Neural cell (in vitro differentiated cells): ENCODE results near the gene OR2V1. TPM values are rescaled to one million over a fixed set of nuclear protein-coding genes. Genes with fewer than 3 reads are reported as not detected.

Experiments used
- H2AFZ ChIP-seq: fragments of 200-600, 300-800 bp; sonication (generic), shearing (Covaris generic); 2 replicates; pipeline ENCODE4 v1.6.0; 2014; ENCODE audit warnings: low read depth, mild to moderate bottlenecking, antibody characterized with exemption, low read length, moderate library complexity
- H3F3A ChIP-seq: fragments of 200-600 bp; shearing (Covaris generic); 2 replicates; pipeline ENCODE4 v1.6.1; 2016; ENCODE audit warnings: mild to moderate bottlenecking, moderate library complexity, mixed read lengths, antibody characterized with exemption, low read length; ENCODE audit not compliant: insufficient read depth, poor library complexity, severe bottlenecking
- H3K27ac ChIP-seq: fragments of 200-600, 300-800 bp; sonication (generic), shearing (Covaris generic); 2 replicates; pipeline ENCODE4 v1.5.1; 2014; ENCODE audit warnings: mild to moderate bottlenecking, low read length, moderate library complexity
- H3K27me3 ChIP-seq: fragments of 300-800, 200-600 bp; sonication (generic), shearing (Covaris generic); 2 replicates; pipeline ENCODE4 v1.6.0; 2014; ENCODE audit warnings: mild to moderate bottlenecking, low read depth, low read length, moderate library complexity; ENCODE audit not compliant: insufficient read depth
- H3K36me3 ChIP-seq: fragments of 300-800, 200-600 bp; sonication (generic), shearing (Covaris generic); 2 replicates; pipeline ENCODE4 v1.5.1; 2014; ENCODE audit warnings: mild to moderate bottlenecking, antibody characterized with exemption, low read length, moderate library complexity; ENCODE audit not compliant: insufficient read depth
- H3K4me2 ChIP-seq: fragments of 300-800, 200-600 bp; sonication (generic), shearing (Covaris generic); 2 replicates; pipeline ENCODE4 v1.6.0; 2014; ENCODE audit warnings: mild to moderate bottlenecking, low read length
- H3K4me3 ChIP-seq: fragments of 300-800, 200-600 bp; sonication (generic), shearing (Covaris generic); 2 replicates; pipeline ENCODE4 v1.5.1; 2014; ENCODE audit warnings: mild to moderate bottlenecking, low read length, moderate library complexity
- H3K79me2 ChIP-seq: fragments of 200-600 bp; shearing (Covaris generic); replicated peaks from 2 replicates; pipeline ENCODE4 v1.6.0; 2014; ENCODE audit warnings: mild to moderate bottlenecking, low read length, moderate library complexity; ENCODE audit not compliant: insufficient read depth
- H3K9ac ChIP-seq: fragments of 300-800, 200-600 bp; sonication (generic), shearing (Covaris generic); 2 replicates; pipeline ENCODE4 v1.6.1; 2016; ENCODE audit warnings: mild to moderate bottlenecking, low read length, mixed read lengths
- H3K9me2 ChIP-seq: fragments of 200-600 bp; shearing (Covaris generic); 2 replicates; pipeline ENCODE4 v1.6.1; 2016; ENCODE audit warnings: mild to moderate bottlenecking, low read length, mixed read lengths; ENCODE audit not compliant: insufficient read depth
- H3K9me3 ChIP-seq: fragments of 200-600, 300-800 bp; sonication (generic), shearing (Covaris generic); 2 replicates; pipeline ENCODE4 v1.6.1; 2016; ENCODE audit warnings: mild to moderate bottlenecking, mixed run types, low read length, moderate library complexity, mixed read lengths
- H4K20me1 ChIP-seq: fragments of 200-600 bp; shearing (Covaris generic); 2 replicates; pipeline ENCODE4 v1.6.1; 2016; ENCODE audit warnings: mild to moderate bottlenecking, mixed run types; ENCODE audit not compliant: insufficient read depth
- EP300 ChIP-seq: fragments of 450-650 bp; conservative IDR thresholded peaks from 2 replicates; pipeline ENCODE4 v1.6.1; 2014; ENCODE audit warnings: antibody characterized with exemption, mild to moderate bottlenecking, moderate library complexity; ENCODE audit not compliant: poor library complexity, severe bottlenecking
- EZH2 ChIP-seq: fragments of 200-600, 300-800 bp; shearing (Covaris generic), sonication (generic); IDR thresholded peaks from 2 replicates; pipeline ENCODE4 v1.6.1; 2014; ENCODE audit warnings: antibody characterized with exemption, low read length, borderline replicate concordance, mild to moderate bottlenecking; ENCODE audit not compliant: insufficient read depth, poor library complexity, severe bottlenecking
- MXI1 ChIP-seq: fragments of 450-650 bp; conservative IDR thresholded peaks from 2 replicates; pipeline ENCODE4 v1.6.1; 2014; ENCODE audit warnings: antibody characterized with exemption, mild to moderate bottlenecking; ENCODE audit not compliant: poor library complexity, severe bottlenecking
- POLR2AphosphoS5 ChIP-seq: IDR thresholded peaks from 2 replicates; pipeline ENCODE4 v1.6.1; 2012
- RAD21 ChIP-seq: fragments of 450-650 bp; conservative IDR thresholded peaks from 2 replicates; pipeline ENCODE4 v1.6.1; 2014; ENCODE audit warnings: antibody characterized with exemption, mild to moderate bottlenecking, moderate library complexity
- SMC3 ChIP-seq: fragments of 450-650 bp; conservative IDR thresholded peaks from 2 replicates; pipeline ENCODE4 v1.6.1; 2014; ENCODE audit warnings: antibody characterized with exemption, mild to moderate bottlenecking, moderate library complexity; ENCODE audit not compliant: poor library complexity
- TAF1 ChIP-seq: IDR thresholded peaks from 2 replicates; pipeline ENCODE4 v1.6.1; 2012; ENCODE audit warnings: low read depth
- polyA plus RNA-seq: library from polyadenylated mRNA; depleted of rRNA; stranded (reverse); fragments of >200 nt; gene quantifications from 2 replicates; pipeline ENCODE4 v1.2.3, GENCODE V29; 2014
- TF ChIP-seq, protein P1 (sequence below): IDR thresholded peaks from 2 replicates; pipeline ENCODE4 v1.6.1; 2012; ENCODE audit warnings: borderline replicate concordance
- TF ChIP-seq, protein P2 (sequence below): fragments of 450-650 bp; IDR thresholded peaks from 2 replicates; pipeline ENCODE4 v1.5.1; 2014; ENCODE audit warnings: antibody characterized with exemption, mild to moderate bottlenecking, moderate library complexity; ENCODE audit not compliant: poor library complexity, severe bottlenecking

The OR2V1 gene
- polyA plus RNA-seq, 1 donor from 2014 or later, result not detected

DNA sequence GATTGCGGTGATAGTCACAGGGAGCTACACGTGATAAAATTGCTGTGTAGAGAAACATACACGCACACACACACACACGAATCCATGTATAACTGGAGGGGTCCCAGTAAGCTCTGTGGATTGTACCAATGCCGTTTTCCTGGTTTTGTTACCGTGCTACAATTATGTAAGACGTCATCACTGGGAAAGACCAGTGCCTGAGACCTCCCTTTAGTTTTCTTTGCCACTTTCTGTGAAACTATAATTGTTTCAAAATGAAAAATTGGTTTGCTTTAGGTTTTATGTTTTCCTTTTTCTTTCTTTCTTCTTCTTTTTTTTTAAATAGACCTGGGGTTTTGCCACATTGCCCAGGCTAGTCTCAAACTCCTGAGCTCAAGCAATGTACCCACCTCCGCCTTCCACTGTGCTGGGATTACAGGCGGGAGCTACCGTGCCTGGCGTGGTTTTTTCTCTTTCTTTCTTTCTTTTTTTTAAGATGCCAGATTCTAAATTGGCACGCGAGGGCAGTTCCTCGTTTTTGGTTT, 37.7 kb upstream of the OR2V1 start:
- H3K9me2 ChIP-seq, result no peaks in the 10 kb centered on the region
- no peaks in the 10 kb centered on the region for H3K9me3 ChIP-seq
- no peak overlapping the region for H3K9ac ChIP-seq
- H3K36me3 ChIP-seq, result no peaks in the 10 kb centered on the region
- H2AFZ ChIP-seq, result no peak overlapping the region
- H3K4me2 ChIP-seq, result no peak overlapping the region
- H3F3A ChIP-seq, result no peaks in the 10 kb centered on the region
- peak overlapping the region; percentile 62 for H3K4me3 ChIP-seq
- H3K79me2 ChIP-seq, result no peaks in the 10 kb centered on the region
- H3K27ac ChIP-seq, result no peak overlapping the region
- no peaks in the 10 kb centered on the region for H4K20me1 ChIP-seq
- no peak for TF ChIP-seq TAF1
- TF ChIP-seq RAD21, result no peak
- TF ChIP-seq SMC3, result no peak
- TF ChIP-seq EP300, result no peak
- no peak for TF ChIP-seq MXI1
- TF ChIP-seq, protein P1, sequence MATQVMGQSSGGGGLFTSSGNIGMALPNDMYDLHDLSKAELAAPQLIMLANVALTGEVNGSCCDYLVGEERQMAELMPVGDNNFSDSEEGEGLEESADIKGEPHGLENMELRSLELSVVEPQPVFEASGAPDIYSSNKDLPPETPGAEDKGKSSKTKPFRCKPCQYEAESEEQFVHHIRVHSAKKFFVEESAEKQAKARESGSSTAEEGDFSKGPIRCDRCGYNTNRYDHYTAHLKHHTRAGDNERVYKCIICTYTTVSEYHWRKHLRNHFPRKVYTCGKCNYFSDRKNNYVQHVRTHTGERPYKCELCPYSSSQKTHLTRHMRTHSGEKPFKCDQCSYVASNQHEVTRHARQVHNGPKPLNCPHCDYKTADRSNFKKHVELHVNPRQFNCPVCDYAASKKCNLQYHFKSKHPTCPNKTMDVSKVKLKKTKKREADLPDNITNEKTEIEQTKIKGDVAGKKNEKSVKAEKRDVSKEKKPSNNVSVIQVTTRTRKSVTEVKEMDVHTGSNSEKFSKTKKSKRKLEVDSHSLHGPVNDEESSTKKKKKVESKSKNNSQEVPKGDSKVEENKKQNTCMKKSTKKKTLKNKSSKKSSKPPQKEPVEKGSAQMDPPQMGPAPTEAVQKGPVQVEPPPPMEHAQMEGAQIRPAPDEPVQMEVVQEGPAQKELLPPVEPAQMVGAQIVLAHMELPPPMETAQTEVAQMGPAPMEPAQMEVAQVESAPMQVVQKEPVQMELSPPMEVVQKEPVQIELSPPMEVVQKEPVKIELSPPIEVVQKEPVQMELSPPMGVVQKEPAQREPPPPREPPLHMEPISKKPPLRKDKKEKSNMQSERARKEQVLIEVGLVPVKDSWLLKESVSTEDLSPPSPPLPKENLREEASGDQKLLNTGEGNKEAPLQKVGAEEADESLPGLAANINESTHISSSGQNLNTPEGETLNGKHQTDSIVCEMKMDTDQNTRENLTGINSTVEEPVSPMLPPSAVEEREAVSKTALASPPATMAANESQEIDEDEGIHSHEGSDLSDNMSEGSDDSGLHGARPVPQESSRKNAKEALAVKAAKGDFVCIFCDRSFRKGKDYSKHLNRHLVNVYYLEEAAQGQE, result no peak
- TF ChIP-seq POLR2AphosphoS5, result no peak
- TF ChIP-seq, protein P2, sequence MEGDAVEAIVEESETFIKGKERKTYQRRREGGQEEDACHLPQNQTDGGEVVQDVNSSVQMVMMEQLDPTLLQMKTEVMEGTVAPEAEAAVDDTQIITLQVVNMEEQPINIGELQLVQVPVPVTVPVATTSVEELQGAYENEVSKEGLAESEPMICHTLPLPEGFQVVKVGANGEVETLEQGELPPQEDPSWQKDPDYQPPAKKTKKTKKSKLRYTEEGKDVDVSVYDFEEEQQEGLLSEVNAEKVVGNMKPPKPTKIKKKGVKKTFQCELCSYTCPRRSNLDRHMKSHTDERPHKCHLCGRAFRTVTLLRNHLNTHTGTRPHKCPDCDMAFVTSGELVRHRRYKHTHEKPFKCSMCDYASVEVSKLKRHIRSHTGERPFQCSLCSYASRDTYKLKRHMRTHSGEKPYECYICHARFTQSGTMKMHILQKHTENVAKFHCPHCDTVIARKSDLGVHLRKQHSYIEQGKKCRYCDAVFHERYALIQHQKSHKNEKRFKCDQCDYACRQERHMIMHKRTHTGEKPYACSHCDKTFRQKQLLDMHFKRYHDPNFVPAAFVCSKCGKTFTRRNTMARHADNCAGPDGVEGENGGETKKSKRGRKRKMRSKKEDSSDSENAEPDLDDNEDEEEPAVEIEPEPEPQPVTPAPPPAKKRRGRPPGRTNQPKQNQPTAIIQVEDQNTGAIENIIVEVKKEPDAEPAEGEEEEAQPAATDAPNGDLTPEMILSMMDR, result no peak
- no peak for TF ChIP-seq EZH2
- H3K27me3 ChIP-seq, result peaks cover 90% of the 10 kb centered on the region

DNA sequence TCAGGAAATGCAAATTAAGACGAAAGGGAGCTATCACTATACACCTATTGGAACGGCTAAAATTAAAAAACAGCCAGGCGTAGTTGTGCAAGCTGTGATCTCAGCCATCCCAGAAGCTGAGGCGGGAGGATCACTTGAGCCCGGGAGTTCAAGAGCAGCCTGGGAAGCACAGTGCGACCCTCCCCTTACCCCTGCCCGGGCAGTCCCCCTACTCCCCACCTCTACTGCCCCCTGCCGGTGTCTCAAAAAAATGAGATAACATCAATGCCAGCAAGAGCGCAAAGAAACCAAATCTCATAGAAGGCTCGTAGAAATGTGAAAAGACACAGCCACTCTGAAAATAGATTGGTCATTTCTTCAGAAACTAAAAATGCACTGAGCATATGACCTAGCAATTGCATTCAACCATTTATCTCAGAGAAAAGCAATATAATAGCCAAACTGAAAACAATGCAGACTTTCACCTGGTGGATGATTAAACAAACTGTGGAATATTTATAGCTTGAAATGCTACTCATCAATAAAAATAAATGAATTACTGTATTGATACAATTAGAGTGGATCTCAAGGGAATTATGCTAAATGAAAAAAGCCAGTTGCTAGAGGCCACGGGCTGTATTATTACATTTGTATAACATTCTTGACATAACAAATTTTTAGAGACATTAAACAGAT, 37.0 kb upstream of the OR2V1 start:
- Histone ChIP-seq H3K9ac (no peak overlapping the region), H3K27ac (no peak overlapping the region), H3K27me3 (peaks cover 90% of the 10 kb centered on the region), H3K9me3 (no peaks in the 10 kb centered on the region), H3K36me3 (no peaks in the 10 kb centered on the region), H3K79me2 (no peaks in the 10 kb centered on the region), H2AFZ (no peak overlapping the region), H3K4me3 (no peak overlapping the region), H3K9me2 (no peaks in the 10 kb centered on the region), H3F3A (no peaks in the 10 kb centered on the region), H3K4me2 (no peak overlapping the region), H4K20me1 (no peaks in the 10 kb centered on the region)
- TF ChIP-seq EZH2 (no peak), EP300 (no peak), MXI1 (no peak), TAF1 (no peak), SMC3 (no peak)
- TF ChIP-seq, protein P2, result peak; percentile 40
